Measurements from ENCODE around the gene MTA2.

Gene MTA2

GRCh38 chr11:62545437-62546243, 56.0 kb downstream of the MTA2 start:
- DNase-seq = no peak

GRCh38 chr11:62544581-62545436, 56.9 kb downstream of the MTA2 start:
- no peak for DNase-seq

- no peak for DNase-seq
Observed at GRCh38 chr11:62543680-62544444, 57.8 kb downstream of the MTA2 start.
